Measurements from ENCODE around the gene RAD17. TPM values are rescaled to one million over a fixed set of nuclear protein-coding genes. Genes with fewer than 3 reads are reported as not detected.
A peak's percentile ranks its signal among the peaks of the same experiment; 100 is the strongest.
"Not testable (repeated sequence)": the region's sequence is repeated elsewhere in the genome, so short reads cannot be mapped to it uniquely, and the experiment has no call there.

Gene RAD17
- total and polyA plus RNA-seq, 2 experiments from 2014 or later = 15.8 to 21.7 TPM

DNA sequence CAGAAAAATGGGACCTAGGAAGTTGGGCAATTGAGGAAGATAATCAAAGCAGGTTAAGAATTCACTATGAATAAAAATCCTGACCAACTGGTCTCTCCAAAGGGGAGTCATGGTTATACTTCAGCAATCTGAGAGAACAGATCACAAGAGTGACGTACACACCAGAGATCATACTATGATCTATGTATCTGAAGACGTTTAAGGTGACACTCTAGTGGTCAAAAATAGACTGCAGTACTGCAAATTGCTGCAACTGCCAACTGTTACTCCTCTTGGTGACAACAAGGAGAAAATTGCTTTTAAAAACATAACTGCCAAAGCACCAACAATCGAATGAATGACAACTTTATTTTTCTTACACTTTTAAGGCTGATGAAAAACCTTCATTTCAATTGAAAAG lies 5.2 kb upstream of the RAD17 start:
- in situ Hi-C loops (cut with MboI) = no loop called here
- Histone ChIP-seq H4K20me1 (ENCODE audit: insufficient read depth) (no peaks in the 10 kb centered on the region; the same call in 1 of the 2 replicates), H3K4me3 (no peak overlapping the region), H3K9me2 (ENCODE audit: insufficient read depth) (no peaks in the 10 kb centered on the region), H2AFZ (no peak overlapping the region), H3K27ac (peak overlapping the region; percentile 28; the same call in 1 of the 2 replicates), H3K4me2 (ENCODE audit: unreplicated experiment) (no peak overlapping the region), H3K79me2 (ENCODE audit: insufficient read depth) (peaks cover 95% of the 10 kb centered on the region), H3K36me3 (ENCODE audit: low read depth) (peaks cover 10% of the 10 kb centered on the region; the same call in 1 of the 2 replicates), H3K27me3 (replicated peaks; ENCODE audit: insufficient read depth) (no peaks in the 10 kb centered on the region), H3F3A (ENCODE audit: insufficient read depth) (peaks cover 6% of the 10 kb centered on the region), H3K4me1 (ENCODE audit: insufficient read depth) (peaks cover 7% of the 10 kb centered on the region), H3K9ac (no peak overlapping the region), H3K9me3 (ENCODE audit: low read depth) (no peaks in the 10 kb centered on the region)
- no peak for TF ChIP-seq EZH2phosphoT487 (IDR thresholded peaks at IDR 0.05; ENCODE audit: insufficient read depth, low read depth)
- no peak for TF ChIP-seq EZH2 (IDR thresholded peaks at IDR 0.05; ENCODE audit: insufficient read depth, poor library complexity, severe bottlenecking)
- peak; percentile 63 for DNase-seq
- 60 to 74% methylated on average over 3 of the region's 3 CpGs for WGBS, 2 experiments (ENCODE audit: low coverage in 1 of 2, low lambda C conversion rate in 2 of 2, missing lambda C conversion rate in 2 of 2)

DNA sequence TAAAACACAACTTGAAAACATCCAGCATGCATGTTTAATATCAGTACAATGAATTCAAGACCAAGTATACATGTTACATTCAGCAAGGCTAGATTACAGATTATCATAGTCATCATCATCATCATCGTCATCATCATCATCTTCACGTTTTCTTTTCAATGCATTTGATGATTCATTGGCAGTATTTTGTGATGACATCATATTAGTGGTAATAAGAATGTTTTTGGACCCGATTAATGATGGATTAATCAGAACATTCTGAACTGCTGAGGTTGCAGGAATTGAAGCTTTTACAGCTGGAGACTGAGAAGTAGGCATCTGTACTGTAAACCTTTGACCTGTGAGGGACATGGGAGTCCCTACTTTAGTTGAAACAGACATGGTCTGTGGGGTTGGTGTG lies 4.8 kb upstream of the RAD17 start:
- Histone ChIP-seq H3K4me3 (no peak overlapping the region), H3K9me3 (ENCODE audit: low read depth) (no peaks in the 10 kb centered on the region), H3K9ac (no peak overlapping the region), H3K4me1 (ENCODE audit: insufficient read depth) (peaks cover 7% of the 10 kb centered on the region), H3K27ac (peak overlapping the region; percentile 28; the same call in 1 of the 2 replicates), H2AFZ (no peak overlapping the region), H3K4me2 (ENCODE audit: unreplicated experiment) (no peak overlapping the region), H4K20me1 (ENCODE audit: insufficient read depth) (no peaks in the 10 kb centered on the region; the same call in 1 of the 2 replicates), H3K27me3 (replicated peaks; ENCODE audit: insufficient read depth) (no peaks in the 10 kb centered on the region), H3K9me2 (ENCODE audit: insufficient read depth) (no peaks in the 10 kb centered on the region), H3K79me2 (ENCODE audit: insufficient read depth) (peaks cover 92% of the 10 kb centered on the region), H3K36me3 (ENCODE audit: low read depth) (peaks cover 7% of the 10 kb centered on the region; the same call in 1 of the 2 replicates), H3F3A (ENCODE audit: insufficient read depth) (peaks cover 6% of the 10 kb centered on the region)
- TF ChIP-seq EZH2 (IDR thresholded peaks at IDR 0.05; ENCODE audit: insufficient read depth, poor library complexity, severe bottlenecking) (no peak), EZH2phosphoT487 (IDR thresholded peaks at IDR 0.05; ENCODE audit: insufficient read depth, low read depth) (no peak)
- in situ Hi-C loops (cut with MboI) = no loop called here
- DNase-seq = peak; percentile 34
- 17 to 22% methylated on average over 3 of the region's 3 CpGs for WGBS, 2 experiments (ENCODE audit: low coverage in 1 of 2, low lambda C conversion rate in 2 of 2, missing lambda C conversion rate in 2 of 2)

- no peaks in the 10 kb centered on the region for H3K27me3 ChIP-seq (replicated peaks; ENCODE audit: insufficient read depth)
- peak overlapping the region; percentile 93 for H3K4me2 ChIP-seq (ENCODE audit: unreplicated experiment)
- H3K4me1 ChIP-seq (ENCODE audit: insufficient read depth) = peaks cover 21% of the 10 kb centered on the region
- H3K79me2 ChIP-seq (ENCODE audit: insufficient read depth) = peaks cover 91% of the 10 kb centered on the region
- H3K9me2 ChIP-seq (ENCODE audit: insufficient read depth) = no peaks in the 10 kb centered on the region
- in situ Hi-C loops (cut with MboI) = no loop called here
- H3K27ac ChIP-seq = peak overlapping the region; percentile 95; the same call in 1 of the 2 replicates
- no peaks in the 10 kb centered on the region; the same call in 1 of the 2 replicates for H4K20me1 ChIP-seq (ENCODE audit: insufficient read depth)
- DNase-seq = no peak
- peaks cover 6% of the 10 kb centered on the region for H3F3A ChIP-seq (ENCODE audit: insufficient read depth)
- H3K9ac ChIP-seq = peak overlapping the region; percentile 96
- H3K4me3 ChIP-seq = peak overlapping the region; percentile 98
- H3K9me3 ChIP-seq (ENCODE audit: low read depth) = no peaks in the 10 kb centered on the region
- peaks cover 7% of the 10 kb centered on the region; the same call in 1 of the 2 replicates for H3K36me3 ChIP-seq (ENCODE audit: low read depth)
- WGBS, 2 experiments (ENCODE audit: low coverage in 1 of 2, low lambda C conversion rate in 2 of 2, missing lambda C conversion rate in 2 of 2) = 99% methylated on average over 11 of the region's 11 CpGs
- no peak overlapping the region for H2AFZ ChIP-seq
- TF ChIP-seq EZH2phosphoT487 (IDR thresholded peaks at IDR 0.05; ENCODE audit: insufficient read depth, low read depth) (no peak), EZH2 (IDR thresholded peaks at IDR 0.05; ENCODE audit: insufficient read depth, poor library complexity, severe bottlenecking) (no peak)
Observed at GRCh38 chr5:69367697-69368279, 1.8 kb upstream of the RAD17 start.

DNA sequence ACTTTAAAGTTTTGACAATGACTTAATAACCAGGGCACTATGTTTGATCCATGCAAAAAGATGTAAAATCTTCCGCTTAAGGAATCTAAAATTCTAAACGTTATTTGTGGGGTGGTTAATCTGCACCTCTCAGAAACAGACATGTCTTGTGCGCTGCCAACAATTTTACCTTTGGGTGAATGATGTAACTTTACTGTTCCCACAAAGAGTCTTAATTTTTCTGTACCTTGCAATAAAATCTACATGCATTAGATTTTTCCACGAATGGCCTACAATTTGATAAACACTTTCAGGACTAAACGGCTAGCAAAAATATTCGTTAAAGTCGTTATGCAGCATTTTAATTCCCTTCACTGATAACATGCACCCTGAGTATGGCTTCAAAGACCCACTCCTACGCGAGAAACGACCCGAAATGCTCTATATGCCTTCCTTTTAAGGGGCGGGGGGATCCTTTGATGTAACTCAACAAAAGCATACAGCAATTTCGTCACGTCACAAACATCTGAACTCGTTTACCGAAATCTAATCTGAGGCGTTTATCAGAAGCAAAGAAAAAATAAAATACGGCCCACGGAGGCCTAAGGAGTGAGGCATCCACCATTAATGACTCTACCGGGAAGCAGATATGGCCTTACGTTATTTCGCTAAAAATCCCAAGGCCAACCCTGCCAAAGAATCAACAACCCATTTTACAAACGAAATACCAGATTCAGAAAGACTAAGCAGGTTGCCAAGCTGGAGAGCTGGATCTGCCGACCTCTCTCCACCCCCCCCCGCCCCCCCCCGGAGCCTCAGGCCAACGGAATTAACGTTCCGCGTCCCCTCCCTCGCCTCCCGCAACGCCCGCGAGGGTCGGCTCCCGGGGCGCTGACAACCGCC lies 919 bp upstream of the RAD17 start:
- no peak for TF ChIP-seq EZH2phosphoT487 (IDR thresholded peaks at IDR 0.05; ENCODE audit: insufficient read depth, low read depth)
- no peak for TF ChIP-seq EZH2 (IDR thresholded peaks at IDR 0.05; ENCODE audit: insufficient read depth, poor library complexity, severe bottlenecking)
- Histone ChIP-seq H3K4me3 (peak overlapping the region; percentile 98), H3K4me1 (ENCODE audit: insufficient read depth) (peaks cover 21% of the 10 kb centered on the region), H3K79me2 (ENCODE audit: insufficient read depth) (peaks cover 87% of the 10 kb centered on the region), H3K9ac (peak overlapping the region; percentile 96), H3K27me3 (replicated peaks; ENCODE audit: insufficient read depth) (no peaks in the 10 kb centered on the region), H3F3A (ENCODE audit: insufficient read depth) (peaks cover 6% of the 10 kb centered on the region), H3K9me2 (ENCODE audit: insufficient read depth) (no peaks in the 10 kb centered on the region), H2AFZ (peak overlapping the region; percentile 94), H3K27ac (peak overlapping the region; percentile 95), H3K9me3 (ENCODE audit: low read depth) (no peaks in the 10 kb centered on the region), H4K20me1 (ENCODE audit: insufficient read depth) (no peaks in the 10 kb centered on the region; the same call in 1 of the 2 replicates), H3K36me3 (ENCODE audit: low read depth) (peaks cover 7% of the 10 kb centered on the region; the same call in 1 of the 2 replicates), H3K4me2 (ENCODE audit: unreplicated experiment) (peak overlapping the region; percentile 93)
- peak; percentile 60 for DNase-seq
- in situ Hi-C loops (cut with MboI) = no loop called here
- 3 to 4% methylated on average over 30 to 34 of the region's 39 CpGs for WGBS, 2 experiments (ENCODE audit: low coverage in 1 of 2, low lambda C conversion rate in 2 of 2, missing lambda C conversion rate in 2 of 2)

DNA sequence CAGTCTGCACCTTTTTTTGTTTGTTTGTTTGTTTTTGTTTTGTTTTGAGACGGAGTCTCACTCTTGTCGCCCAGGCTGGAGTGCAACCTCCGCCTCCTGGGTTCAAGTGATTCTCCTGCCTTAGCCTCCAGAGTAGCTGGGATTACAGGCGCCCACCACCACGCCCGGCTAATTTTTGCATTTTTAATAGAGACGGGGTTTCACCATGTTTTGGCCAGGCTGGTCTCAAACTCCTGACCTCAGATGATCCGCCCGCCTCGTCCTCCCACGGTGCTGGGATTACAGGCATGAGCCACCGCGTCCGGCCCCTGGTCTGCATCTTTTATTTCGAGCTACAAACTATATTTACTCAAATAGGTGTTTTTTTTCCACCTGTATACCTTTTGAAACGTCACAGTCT lies 717 bp downstream of the RAD17 start:
- H3K27me3 ChIP-seq (replicated peaks; ENCODE audit: insufficient read depth); H4K20me1 ChIP-seq (ENCODE audit: insufficient read depth); H3K9me2 ChIP-seq (ENCODE audit: insufficient read depth); in situ Hi-C loops (cut with MboI); H3K9me3 ChIP-seq (ENCODE audit: low read depth); H3F3A ChIP-seq (ENCODE audit: insufficient read depth): not testable (repeated sequence)
- H3K4me2 ChIP-seq (ENCODE audit: unreplicated experiment) = peak overlapping the region; percentile 93
- H3K9ac ChIP-seq = peak overlapping the region; percentile 96
- H3K4me1 ChIP-seq (ENCODE audit: insufficient read depth) = peaks cover 21% of the 10 kb centered on the region
- 6 to 8% methylated on average over 16 of the region's 16 CpGs for WGBS, 2 experiments (ENCODE audit: low coverage in 1 of 2, low lambda C conversion rate in 2 of 2, missing lambda C conversion rate in 2 of 2)
- peak overlapping the region; percentile 95; the same call in 1 of the 2 replicates for H3K27ac ChIP-seq
- H3K79me2 ChIP-seq (ENCODE audit: insufficient read depth) = peaks cover 71% of the 10 kb centered on the region
- H3K4me3 ChIP-seq = peak overlapping the region; percentile 98
- peaks cover 17% of the 10 kb centered on the region for H3K36me3 ChIP-seq (ENCODE audit: low read depth)
- peak overlapping the region; percentile 94 for H2AFZ ChIP-seq
- peak; percentile 27 for DNase-seq

Data from GM23248 (cell line).